Measurements from ENCODE around the gene EDA. TPM values are rescaled to one million over a fixed set of nuclear protein-coding genes. Genes with fewer than 3 reads are reported as not detected.

Gene EDA
- polyA plus RNA-seq, 2 donors: 0.57 to 0.92 TPM

DNA sequence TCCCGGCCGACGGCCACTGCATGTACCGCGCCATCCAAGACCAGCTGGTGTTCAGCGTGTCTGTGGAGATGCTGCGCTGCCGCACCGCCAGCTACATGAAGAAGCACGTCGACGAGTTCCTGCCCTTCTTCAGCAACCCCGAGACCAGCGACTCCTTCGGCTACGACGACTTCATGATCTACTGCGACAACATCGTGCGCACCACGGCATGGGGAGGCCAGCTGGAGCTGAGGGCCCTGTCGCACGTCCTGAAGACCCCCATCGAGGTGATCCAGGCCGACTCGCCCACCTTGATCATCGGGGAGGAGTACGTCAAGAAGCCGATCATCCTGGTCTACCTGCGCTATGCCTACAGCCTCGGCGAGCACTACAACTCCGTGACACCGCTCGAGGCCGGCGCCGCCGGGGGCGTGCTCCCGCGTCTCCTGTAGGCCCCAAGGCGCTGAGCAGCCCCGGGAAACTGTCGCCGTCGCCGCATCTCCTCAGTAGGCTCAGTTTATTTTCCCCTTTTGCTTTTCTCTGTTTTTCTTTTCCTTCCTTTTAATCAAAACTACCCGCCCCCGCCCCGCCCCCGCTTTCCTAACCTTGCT is 447.1 kb downstream of the EDA start:
- Histone ChIP-seq H3K4me1 (ENCODE audit: control insufficient read depth in 2 of 2, insufficient read depth in 2 of 2, low read length in 1 of 2) (no peaks in the 10 kb centered on the region), H3K36me3 (ENCODE audit: control insufficient read depth in 2 of 2, insufficient read depth in 2 of 2, low read length in 1 of 2) (no peaks in the 10 kb centered on the region), H3K9me3 (ENCODE audit: control insufficient read depth in 2 of 2, insufficient read depth in 1 of 2, low read depth in 1 of 2, low read length in 1 of 2) (no peaks in the 10 kb centered on the region), H3K27ac (ENCODE audit: low read depth in 2 of 2, low read length in 1 of 2) (no peak overlapping the region), H3K4me3 (ENCODE audit: low read depth in 1 of 2, low read length in 2 of 2) (no peak overlapping the region), H3K27me3 (ENCODE audit: control insufficient read depth in 1 of 2, insufficient read depth in 2 of 2, low read length in 2 of 2) (no peaks in the 10 kb centered on the region)
- WGBS, 2 donors: 89 to 95% methylated on average over 50 to 52 of the region's 52 CpGs

DNA sequence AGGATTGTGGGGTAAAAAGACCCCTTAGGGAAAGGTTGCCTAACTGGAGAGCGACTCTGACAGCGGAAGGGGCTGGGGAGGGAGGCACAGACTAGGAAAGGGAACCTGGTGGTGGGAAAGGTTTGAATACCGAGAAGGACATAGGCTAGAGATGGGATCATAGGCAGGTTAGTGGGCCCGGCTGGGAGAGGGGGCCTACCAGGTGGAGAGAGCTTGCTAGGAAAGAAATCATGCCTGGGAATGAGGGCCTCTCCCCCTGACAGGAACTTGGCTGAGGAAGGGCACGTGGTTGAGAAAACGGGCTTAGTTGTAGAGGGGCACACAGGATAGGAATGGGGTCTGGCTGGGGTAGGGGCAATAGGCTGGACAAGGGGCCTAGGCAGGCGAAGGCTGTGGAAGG is 450.7 kb downstream of the EDA start:
- Histone ChIP-seq H3K9me3 (ENCODE audit: control insufficient read depth in 2 of 2, insufficient read depth in 1 of 2, low read depth in 1 of 2, low read length in 1 of 2) (no peaks in the 10 kb centered on the region), H3K36me3 (ENCODE audit: control insufficient read depth in 2 of 2, insufficient read depth in 2 of 2, low read length in 1 of 2) (no peaks in the 10 kb centered on the region), H3K27me3 (ENCODE audit: control insufficient read depth in 1 of 2, insufficient read depth in 2 of 2, low read length in 2 of 2) (no peaks in the 10 kb centered on the region), H3K4me3 (ENCODE audit: low read depth in 1 of 2, low read length in 2 of 2) (no peak overlapping the region), H3K27ac (ENCODE audit: low read depth in 2 of 2, low read length in 1 of 2) (no peak overlapping the region), H3K4me1 (ENCODE audit: control insufficient read depth in 2 of 2, insufficient read depth in 2 of 2, low read length in 1 of 2) (no peaks in the 10 kb centered on the region)
- 82 to 92% methylated on average over 7 of the region's 7 CpGs for WGBS, 2 donors

DNA sequence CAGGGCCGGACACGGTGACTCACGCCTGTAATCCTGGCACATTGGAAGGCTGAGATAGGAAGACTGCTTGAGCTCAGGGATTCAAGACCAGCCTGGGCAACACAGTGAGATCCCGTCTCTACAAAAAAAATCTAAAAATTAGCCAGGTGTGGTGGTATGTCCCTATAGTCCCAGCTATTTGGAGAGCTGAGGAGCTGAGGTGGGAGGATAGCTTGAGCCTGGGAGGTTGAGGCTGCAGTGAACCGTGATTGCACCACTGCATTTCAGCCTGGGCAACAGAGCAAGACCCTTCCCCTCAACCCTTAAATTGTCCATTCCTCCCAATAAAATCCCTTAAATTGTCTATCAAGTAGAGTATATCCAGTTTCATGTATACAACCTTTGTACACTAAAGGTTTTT is 463.4 kb downstream of the EDA start:
- Histone ChIP-seq H3K9me3 (ENCODE audit: control insufficient read depth in 2 of 2, insufficient read depth in 1 of 2, low read depth in 1 of 2, low read length in 1 of 2) (peaks cover 0 to 2% of the 10 kb centered on the region in 2 donors), H3K27ac (ENCODE audit: low read depth in 2 of 2, low read length in 1 of 2) (no peak overlapping the region), H3K4me1 (ENCODE audit: control insufficient read depth in 2 of 2, insufficient read depth in 2 of 2, low read length in 1 of 2) (no peaks in the 10 kb centered on the region), H3K4me3 (ENCODE audit: low read depth in 1 of 2, low read length in 2 of 2) (no peak overlapping the region), H3K36me3 (ENCODE audit: control insufficient read depth in 2 of 2, insufficient read depth in 2 of 2, low read length in 1 of 2) (no peaks in the 10 kb centered on the region), H3K27me3 (ENCODE audit: control insufficient read depth in 1 of 2, insufficient read depth in 2 of 2, low read length in 2 of 2) (peaks cover 0 to 4% of the 10 kb centered on the region in 2 donors)
- 85 to 92% methylated on average over 5 of the region's 5 CpGs for WGBS, 2 donors

DNA sequence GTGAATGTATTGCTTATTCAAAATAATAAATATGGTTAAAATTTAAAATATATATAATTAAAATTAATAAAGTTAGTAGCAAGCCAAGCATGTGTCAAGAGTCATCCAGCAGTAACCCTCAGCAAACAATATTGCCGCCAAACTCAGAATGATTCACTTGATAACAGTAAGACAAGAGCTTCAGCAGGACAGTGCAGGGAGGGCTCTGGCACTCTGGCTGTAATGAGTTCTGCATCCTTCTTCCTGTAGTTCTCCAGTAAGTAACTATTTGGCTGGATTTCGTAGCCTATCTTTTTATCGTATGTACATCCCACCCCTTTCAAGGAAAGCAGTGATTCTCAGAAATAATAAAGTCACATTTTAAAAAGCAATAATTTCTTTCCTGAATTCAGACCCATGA is 464.0 kb downstream of the EDA start:
- Histone ChIP-seq H3K36me3 (ENCODE audit: control insufficient read depth in 2 of 2, insufficient read depth in 2 of 2, low read length in 1 of 2) (no peaks in the 10 kb centered on the region), H3K27ac (ENCODE audit: low read depth in 2 of 2, low read length in 1 of 2) (no peak overlapping the region), H3K9me3 (ENCODE audit: control insufficient read depth in 2 of 2, insufficient read depth in 1 of 2, low read depth in 1 of 2, low read length in 1 of 2) (peaks cover 0 to 2% of the 10 kb centered on the region in 2 donors), H3K4me1 (ENCODE audit: control insufficient read depth in 2 of 2, insufficient read depth in 2 of 2, low read length in 1 of 2) (no peaks in the 10 kb centered on the region), H3K27me3 (ENCODE audit: control insufficient read depth in 1 of 2, insufficient read depth in 2 of 2, low read length in 2 of 2) (peaks cover 0 to 4% of the 10 kb centered on the region in 2 donors), H3K4me3 (ENCODE audit: low read depth in 1 of 2, low read length in 2 of 2) (no peak overlapping the region)
- WGBS, 2 donors: 66 to 67% methylated on average over 3 of the region's 3 CpGs

DNA sequence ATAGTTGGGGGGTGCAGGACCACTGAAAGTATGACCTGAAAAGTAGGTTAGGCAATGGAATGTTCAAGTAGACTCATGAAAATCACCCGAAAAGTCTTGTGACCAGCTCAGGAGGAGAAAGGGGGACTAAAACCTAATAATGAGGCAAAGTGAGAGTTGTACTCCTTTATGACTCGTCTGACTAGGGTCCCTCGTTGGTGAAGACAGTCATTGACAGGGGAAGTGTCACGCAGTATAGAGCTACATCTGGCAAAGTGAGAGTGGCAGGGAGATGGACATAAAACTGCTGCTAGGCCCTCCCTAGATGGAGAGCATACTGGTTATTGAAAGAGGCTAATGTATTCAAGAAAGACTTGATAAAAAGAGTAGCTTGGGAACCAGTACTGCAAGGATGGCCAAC is 466.8 kb downstream of the EDA start:
- WGBS, 2 donors: 59 to 81% methylated on average over 4 of the region's 4 CpGs
- no peak overlapping the region for H3K27ac ChIP-seq (ENCODE audit: low read depth in 2 of 2, low read length in 1 of 2)
- no peaks in the 10 kb centered on the region for H3K9me3 ChIP-seq (ENCODE audit: control insufficient read depth in 2 of 2, insufficient read depth in 1 of 2, low read depth in 1 of 2, low read length in 1 of 2)
- no peaks in the 10 kb centered on the region for H3K36me3 ChIP-seq (ENCODE audit: control insufficient read depth in 2 of 2, insufficient read depth in 2 of 2, low read length in 1 of 2)
- H3K4me1 ChIP-seq (ENCODE audit: control insufficient read depth in 2 of 2, insufficient read depth in 2 of 2, low read length in 1 of 2): no peaks in the 10 kb centered on the region
- H3K4me3 ChIP-seq (ENCODE audit: low read depth in 1 of 2, low read length in 2 of 2): no peak overlapping the region
- H3K27me3 ChIP-seq (ENCODE audit: control insufficient read depth in 1 of 2, insufficient read depth in 2 of 2, low read length in 2 of 2): peaks cover 0 to 4% of the 10 kb centered on the region in 2 donors

DNA sequence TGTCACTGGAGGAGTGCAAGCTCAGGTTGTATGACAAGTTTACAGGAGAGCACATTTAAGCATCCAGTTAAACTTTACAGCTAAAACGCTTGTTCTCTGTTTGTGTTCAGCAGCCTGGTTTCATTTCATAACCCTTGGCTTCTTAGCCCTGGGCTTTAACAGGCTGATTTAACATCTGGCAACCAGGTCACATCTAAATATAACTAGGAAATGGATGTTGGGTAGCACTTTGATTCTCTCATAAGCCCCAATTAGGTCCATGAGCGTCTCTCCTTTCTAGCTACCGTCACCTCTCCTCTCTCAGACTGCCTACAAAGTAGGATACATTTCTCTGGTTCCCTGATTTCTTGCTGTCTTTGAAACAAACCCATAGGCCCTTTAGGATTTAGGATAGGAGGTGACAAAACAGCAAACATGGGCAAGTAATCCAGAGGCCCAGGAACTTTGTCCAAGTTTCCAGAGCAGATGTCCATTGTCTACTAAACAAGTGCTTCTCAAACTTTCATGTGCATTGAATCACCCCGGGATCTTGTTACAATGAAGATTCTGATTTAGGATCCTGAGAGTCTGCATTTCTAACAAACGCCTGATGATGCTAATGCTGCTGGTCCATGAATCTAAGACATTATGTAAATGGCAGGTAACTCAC is 468.8 kb downstream of the EDA start:
- Histone ChIP-seq H3K9me3 (ENCODE audit: control insufficient read depth in 2 of 2, insufficient read depth in 1 of 2, low read depth in 1 of 2, low read length in 1 of 2) (no peaks in the 10 kb centered on the region), H3K27me3 (ENCODE audit: control insufficient read depth in 1 of 2, insufficient read depth in 2 of 2, low read length in 2 of 2) (peaks cover 0 to 4% of the 10 kb centered on the region in 2 donors), H3K4me3 (ENCODE audit: low read depth in 1 of 2, low read length in 2 of 2) (no peak overlapping the region), H3K4me1 (ENCODE audit: control insufficient read depth in 2 of 2, insufficient read depth in 2 of 2, low read length in 1 of 2) (no peaks in the 10 kb centered on the region), H3K27ac (ENCODE audit: low read depth in 2 of 2, low read length in 1 of 2) (no peak overlapping the region), H3K36me3 (ENCODE audit: control insufficient read depth in 2 of 2, insufficient read depth in 2 of 2, low read length in 1 of 2) (no peaks in the 10 kb centered on the region)
- WGBS, 2 donors: 65% methylated on average over 5 of the region's 5 CpGs

DNA sequence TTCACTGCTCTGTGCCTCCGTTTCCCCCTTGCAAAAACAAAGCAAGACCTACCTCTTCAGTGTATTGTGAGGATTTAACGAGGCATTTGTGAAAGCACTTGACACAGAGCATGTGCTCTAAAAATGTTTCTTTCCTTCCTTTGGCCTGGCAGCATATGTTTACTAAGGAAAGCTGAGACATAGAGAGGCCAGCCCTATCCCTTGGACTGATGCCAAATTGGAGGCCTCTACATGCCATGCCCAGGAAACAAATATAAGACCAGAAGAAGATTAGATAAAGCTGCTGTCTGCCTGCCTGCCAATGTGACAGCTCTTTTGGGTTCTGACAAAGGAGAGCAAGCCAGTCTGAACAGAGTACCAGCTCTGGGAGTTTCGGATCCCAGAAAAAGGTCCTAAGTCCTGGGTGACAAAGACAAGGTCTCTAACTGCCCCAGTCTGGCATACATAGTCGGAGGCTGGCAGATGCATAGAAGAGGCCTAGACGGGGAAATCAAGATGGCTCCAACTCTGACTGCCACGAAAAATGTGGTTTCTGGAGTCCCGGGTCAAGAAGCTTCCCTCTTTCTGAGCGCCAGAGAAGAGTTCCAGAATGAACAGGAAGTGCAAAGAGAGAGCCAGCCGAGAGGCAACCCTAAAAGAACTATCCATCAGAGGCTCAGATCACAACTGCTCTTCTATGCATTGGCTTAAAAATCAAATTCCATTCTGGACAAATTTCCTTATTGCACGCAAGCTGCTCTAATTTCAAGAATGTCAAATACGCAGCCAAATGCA is 472.1 kb downstream of the EDA start:
- Histone ChIP-seq H3K27ac (ENCODE audit: low read depth in 2 of 2, low read length in 1 of 2) (no peak overlapping the region), H3K27me3 (ENCODE audit: control insufficient read depth in 1 of 2, insufficient read depth in 2 of 2, low read length in 2 of 2) (no peaks in the 10 kb centered on the region)

DNA sequence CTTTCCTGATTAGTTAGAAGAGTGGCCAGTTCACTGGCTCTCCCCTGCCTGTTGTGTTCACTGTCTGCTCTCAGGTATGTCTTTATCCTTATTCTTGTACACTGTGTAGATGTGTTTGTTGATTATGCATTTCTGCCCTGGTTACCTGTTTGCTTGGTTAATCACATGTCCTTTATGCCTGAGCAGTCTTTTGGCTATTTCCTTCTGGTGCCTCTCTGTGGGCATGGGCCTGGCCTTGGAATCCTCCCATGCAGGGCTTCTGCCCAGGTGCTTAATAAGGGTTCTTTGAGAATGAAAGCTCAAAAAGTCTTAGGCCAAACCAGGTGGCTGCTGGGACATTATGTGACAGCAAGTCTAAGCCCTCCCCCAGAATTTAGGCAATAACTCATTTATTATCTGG is 472.8 kb downstream of the EDA start:
- Histone ChIP-seq H3K27ac (ENCODE audit: low read depth in 2 of 2, low read length in 1 of 2) (no peak overlapping the region), H3K9me3 (ENCODE audit: control insufficient read depth in 2 of 2, insufficient read depth in 1 of 2, low read depth in 1 of 2, low read length in 1 of 2) (no peaks in the 10 kb centered on the region), H3K4me1 (ENCODE audit: control insufficient read depth in 2 of 2, insufficient read depth in 2 of 2, low read length in 1 of 2) (no peaks in the 10 kb centered on the region), H3K4me3 (ENCODE audit: low read depth in 1 of 2, low read length in 2 of 2) (no peak overlapping the region), H3K36me3 (ENCODE audit: control insufficient read depth in 2 of 2, insufficient read depth in 2 of 2, low read length in 1 of 2) (no peaks in the 10 kb centered on the region), H3K27me3 (ENCODE audit: control insufficient read depth in 1 of 2, insufficient read depth in 2 of 2, low read length in 2 of 2) (no peaks in the 10 kb centered on the region)

More for the DNA sequence above, 472.1 kb downstream of the EDA start:
- Histone ChIP-seq H3K4me3 (ENCODE audit: low read depth in 1 of 2, low read length in 2 of 2) (no peak overlapping the region), H3K36me3 (ENCODE audit: control insufficient read depth in 2 of 2, insufficient read depth in 2 of 2, low read length in 1 of 2) (no peaks in the 10 kb centered on the region), H3K4me1 (ENCODE audit: control insufficient read depth in 2 of 2, insufficient read depth in 2 of 2, low read length in 1 of 2) (no peaks in the 10 kb centered on the region), H3K9me3 (ENCODE audit: control insufficient read depth in 2 of 2, insufficient read depth in 1 of 2, low read depth in 1 of 2, low read length in 1 of 2) (no peaks in the 10 kb centered on the region)
- WGBS, 2 donors: 57 to 59% methylated on average over 11 of the region's 11 CpGs

All from esophagus (tissue), 2 donors.